SK-N-SH treated with all-trans-retinoic acid at 6 μM for 48 hours (cell line): ENCODE data around the gene ANKRD60.

Source experiments
- CSDC2 ChIP-seq: fragments of 250-450 bp; sonication (Bioruptor Pico); IDR thresholded peaks from 2 replicates; pipeline ENCODE4 v1.5.0; 2020; ENCODE audit warnings: mild to moderate bottlenecking, moderate library complexity
- GLIS3 ChIP-seq: fragments of 250-450 bp; sonication (Bioruptor Pico); IDR thresholded peaks from 2 replicates; pipeline ENCODE4 v1.5.0; 2020; ENCODE audit warnings: mild to moderate bottlenecking, moderate library complexity
- PATZ1 ChIP-seq: fragments of 250-450 bp; sonication (Bioruptor Pico); IDR thresholded peaks from 2 replicates; pipeline ENCODE4 v1.8.0; 2020; ENCODE audit warnings: mild to moderate bottlenecking, moderate library complexity, borderline replicate concordance
- ZC3H10 ChIP-seq: fragments of 250-450 bp; sonication (Bioruptor Pico); IDR thresholded peaks from 2 replicates; pipeline ENCODE4 v1.5.1; 2021; ENCODE audit warnings: mild to moderate bottlenecking, moderate library complexity
- ZFP3 ChIP-seq: fragments of 250-450 bp; sonication (Bioruptor Pico); IDR thresholded peaks from 2 replicates; pipeline ENCODE4 v1.5.0; 2020; ENCODE audit warnings: mild to moderate bottlenecking, moderate library complexity
- ZNF70 ChIP-seq: fragments of 450-650 bp; formaldehyde crosslinking; IDR thresholded peaks from 2 replicates; pipeline ENCODE4 v1.5.0; 2020; ENCODE audit warnings: mild to moderate bottlenecking, moderate library complexity

GRCh38 chr20:58198901-58199355 is 29.5 kb downstream of the ANKRD60 start:
- TF ChIP-seq PATZ1 (CRISPR knock-in tag) (no peak), CSDC2 (CRISPR knock-in tag) (no peak), GLIS3 (no peak), ZC3H10 (CRISPR knock-in tag) (no peak), ZNF70 (no peak), ZFP3 (no peak)
